Left ventricle myocardium superior (tissue), 1 donor: ENCODE measurements around the gene TTLL5. TPM values are rescaled to one million over a fixed set of nuclear protein-coding genes. Genes with fewer than 3 reads are reported as not detected.

Experiments
- ATAC-seq: fragments of 200-7000 bp; cut with Tn5 transposase; one replicate; pipeline ENCODE4 v1.9.1; 2020; ENCODE audit warnings: mild to moderate bottlenecking, moderate library complexity
- DNase-seq: peaks from one replicate; pipeline ENCODE4 v3.0.0-alpha.2; 2020
- intact Hi-C: fragments of 100-400 bp; cut with micrococcal nuclease; formaldehyde crosslinking; loops from one replicate; pipeline ENCODE4 v1.11.0; 2022
- total RNA-seq: library from RNA; stranded (reverse); fragmentation: NEBNext Ultra II Directional; extraction: Animal tissue kit (Norgen Biotek cat#: 25700); gene quantifications from one replicate; pipeline ENCODE4 v1.2.1, GENCODE V29; 2021
- donor health status: DM: no; HTN: yes; CAD: no; lungs with severe emphysema.

The TTLL5 gene
- total RNA-seq, 1 donor from 2014 or later: 15.8 TPM

GRCh38 chr14:75720842-75721498 is 59.9 kb downstream of the TTLL5 start:
- ATAC-seq (peak; percentile 76), DNase-seq (peak; percentile 75)
- intact Hi-C loops: no loop called here

DNA sequence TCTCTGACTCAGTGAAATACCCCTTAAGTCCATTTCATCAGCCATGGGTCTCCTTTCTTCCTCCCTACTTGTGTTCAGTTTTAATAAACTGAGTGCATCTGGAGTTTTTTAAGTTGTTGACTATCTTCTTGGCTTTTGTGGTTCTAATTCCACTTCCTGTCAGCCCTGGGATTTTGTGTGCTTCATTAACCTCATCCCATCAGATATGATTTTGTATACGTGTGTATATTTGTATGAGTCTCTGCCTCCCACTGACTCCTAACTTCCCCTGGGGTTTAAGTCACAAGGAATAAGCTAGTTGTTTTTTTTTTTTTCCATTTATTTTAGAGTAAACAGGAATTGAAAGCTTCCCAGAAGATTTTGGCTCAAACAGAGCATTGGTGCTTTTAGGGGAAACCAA is 62.7 kb downstream of the TTLL5 start:
- DNase-seq (no peak), ATAC-seq (peak; percentile 55)
- intact Hi-C loops: no loop called here

- DNase-seq (peak; percentile 43), ATAC-seq (peak; percentile 67)
- intact Hi-C loops: no loop called here
These were observed 63.6 kb downstream of the TTLL5 start for GRCh38 chr14:75724414-75725204.

- intact Hi-C loops: no loop called here
- DNase-seq: peak; percentile 31
- ATAC-seq: peak; percentile 75
These were observed 64.4 kb downstream of the TTLL5 start for GRCh38 chr14:75725481-75725880.

DNA sequence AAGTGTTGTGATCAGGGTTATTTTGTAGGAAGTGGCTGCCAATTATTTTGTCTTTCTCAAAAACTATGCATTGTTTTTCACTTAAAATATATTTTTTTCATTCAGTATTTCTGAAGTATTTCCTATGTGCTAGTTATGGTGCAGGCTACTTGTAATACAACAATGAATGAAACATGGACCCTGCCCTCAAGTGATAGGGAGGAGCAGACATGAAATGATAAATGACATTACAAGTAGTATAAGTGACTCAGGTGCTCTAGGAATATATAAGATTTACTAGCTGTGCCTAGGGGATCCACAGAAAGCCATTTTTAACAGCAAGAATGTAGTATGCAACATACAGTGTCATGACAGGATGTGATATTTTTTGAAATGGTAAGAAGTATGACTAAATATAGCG is 65.3 kb downstream of the TTLL5 start:
- ATAC-seq: no peak
- DNase-seq: no peak
- intact Hi-C loops: no loop called here

- intact Hi-C loops: no loop called here
- ATAC-seq (no peak), DNase-seq (no peak)
These were observed 66.1 kb downstream of the TTLL5 start for GRCh38 chr14:75727124-75727523.

GRCh38 chr14:75732888-75733287 is 71.8 kb downstream of the TTLL5 start:
- no peak for DNase-seq
- no peak for ATAC-seq
- intact Hi-C loops: no loop called here

DNA sequence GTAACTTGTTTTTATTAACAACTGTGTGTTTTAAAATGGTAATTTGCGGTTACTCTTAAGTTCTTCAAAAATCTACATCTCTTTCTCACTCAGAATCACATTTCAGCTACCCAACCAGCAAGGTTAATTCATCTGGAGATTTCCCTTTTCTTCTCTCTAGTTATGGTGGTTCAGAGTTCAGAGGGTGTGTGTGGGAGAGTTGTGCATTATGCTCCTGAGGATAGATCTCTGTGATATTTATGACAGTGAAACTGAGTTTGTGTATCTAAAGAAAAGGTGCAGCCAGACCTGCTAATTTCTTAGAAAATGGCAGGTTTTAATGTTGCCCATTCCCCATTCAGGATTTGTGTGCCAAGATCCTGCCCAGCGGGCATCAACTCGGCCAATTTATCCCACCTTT is 73.8 kb downstream of the TTLL5 start:
- DNase-seq: no peak
- intact Hi-C loops: no loop called here
- no peak for ATAC-seq

DNA sequence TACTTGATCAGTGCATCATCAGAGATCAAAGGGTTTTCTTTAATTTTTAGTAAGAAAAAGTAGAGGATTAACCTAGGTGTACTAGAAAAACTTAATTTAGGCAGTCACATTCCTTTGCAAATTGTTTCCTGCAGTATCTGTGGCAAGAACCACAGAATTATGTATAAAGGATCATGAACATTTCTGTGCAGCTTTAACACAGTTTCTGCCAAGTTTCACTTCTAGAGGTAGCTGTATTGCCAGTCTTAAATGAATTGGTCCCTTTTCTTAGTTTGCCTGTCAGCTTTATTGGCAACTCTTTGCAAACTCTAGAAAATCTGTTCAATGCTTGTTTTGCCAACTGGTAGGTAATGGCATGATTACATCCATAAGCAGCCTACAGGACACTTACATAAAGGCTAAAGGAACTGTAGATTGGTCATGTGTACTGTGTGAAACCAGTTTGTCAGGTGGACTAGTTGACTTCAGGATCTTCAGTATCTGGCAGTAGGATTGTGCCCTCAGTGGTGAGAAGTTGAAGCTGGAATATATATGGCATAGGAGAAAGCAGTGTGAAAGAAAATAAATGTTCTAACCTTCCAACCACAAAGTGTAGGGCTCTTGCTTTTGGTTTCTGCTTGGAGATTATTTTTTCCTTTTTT is 75.9 kb downstream of the TTLL5 start:
- intact Hi-C loops: no loop called here
- no peak for DNase-seq
- ATAC-seq: no peak

DNA sequence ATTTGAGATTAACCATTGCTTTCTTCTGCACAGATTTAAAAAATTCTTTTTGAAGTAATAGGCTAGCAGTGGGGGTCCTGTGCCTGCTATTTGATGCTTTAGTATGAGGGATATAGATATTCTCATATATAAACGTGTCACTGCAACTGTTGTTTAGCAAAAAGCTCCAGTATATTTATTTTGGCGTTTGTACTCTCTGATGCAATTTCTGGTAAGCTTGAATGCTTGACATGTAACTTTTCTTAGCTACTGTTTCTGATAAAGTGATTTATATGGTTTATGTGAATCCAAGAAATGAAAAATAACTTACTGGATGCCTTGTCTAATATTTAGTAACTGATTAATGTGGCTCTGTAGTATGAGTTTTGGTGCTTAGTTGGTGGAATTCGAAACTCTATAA is 77.1 kb downstream of the TTLL5 start:
- no peak for DNase-seq
- intact Hi-C loops: no loop called here
- no peak for ATAC-seq

DNA sequence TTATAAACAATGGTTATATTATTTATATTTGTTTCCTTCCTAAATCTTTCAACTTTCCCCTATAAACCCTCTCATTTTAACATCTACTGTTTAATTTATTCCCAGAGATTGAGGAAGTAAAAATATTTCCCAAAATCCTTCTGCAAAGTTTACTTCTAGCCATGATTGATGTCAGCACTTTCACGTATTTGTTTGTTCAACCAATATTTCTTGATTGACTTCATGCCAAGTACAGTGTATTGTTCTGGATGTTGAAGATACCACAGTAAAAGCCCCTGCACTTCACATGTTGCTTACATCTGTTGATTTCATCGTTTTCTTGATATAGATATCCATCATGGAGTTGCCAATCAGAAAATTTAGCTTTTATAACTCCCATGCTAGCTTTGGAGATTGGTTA is 81.8 kb downstream of the TTLL5 start:
- ATAC-seq (no peak), DNase-seq (no peak)
- intact Hi-C loops: no loop called here

- intact Hi-C loops: no loop called here
- ATAC-seq (no peak), DNase-seq (no peak)
These were observed 86.9 kb downstream of the TTLL5 start for GRCh38 chr14:75747899-75748298.

- intact Hi-C loops: no loop called here
- ATAC-seq: no peak
- DNase-seq: no peak
These were observed 87.3 kb downstream of the TTLL5 start for GRCh38 chr14:75748336-75748735.

- ATAC-seq: no peak
- DNase-seq: no peak
- intact Hi-C loops: no loop called here
These were observed 90.2 kb downstream of the TTLL5 start for GRCh38 chr14:75751296-75751695.

DNA sequence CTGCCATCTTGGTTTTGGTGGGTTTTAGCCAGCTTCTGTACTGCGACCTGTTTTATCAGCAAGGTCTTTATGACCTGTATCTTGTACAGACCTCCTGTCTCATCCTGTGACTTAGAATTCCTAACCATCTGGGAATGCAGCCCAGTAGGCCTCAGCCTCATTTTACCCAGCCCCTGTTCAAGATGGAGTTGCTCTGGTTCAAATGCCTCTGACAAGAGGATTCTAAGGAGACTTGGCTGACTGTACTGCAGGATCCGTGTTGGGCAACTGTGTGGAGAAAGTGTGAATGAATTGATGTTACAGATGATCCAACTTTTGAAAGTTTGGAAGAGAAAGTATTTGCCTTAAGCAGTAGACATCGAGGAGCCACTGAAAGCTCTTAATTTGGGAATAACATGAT is 91.0 kb downstream of the TTLL5 start:
- ATAC-seq: no peak
- intact Hi-C loops: no loop called here

DNA sequence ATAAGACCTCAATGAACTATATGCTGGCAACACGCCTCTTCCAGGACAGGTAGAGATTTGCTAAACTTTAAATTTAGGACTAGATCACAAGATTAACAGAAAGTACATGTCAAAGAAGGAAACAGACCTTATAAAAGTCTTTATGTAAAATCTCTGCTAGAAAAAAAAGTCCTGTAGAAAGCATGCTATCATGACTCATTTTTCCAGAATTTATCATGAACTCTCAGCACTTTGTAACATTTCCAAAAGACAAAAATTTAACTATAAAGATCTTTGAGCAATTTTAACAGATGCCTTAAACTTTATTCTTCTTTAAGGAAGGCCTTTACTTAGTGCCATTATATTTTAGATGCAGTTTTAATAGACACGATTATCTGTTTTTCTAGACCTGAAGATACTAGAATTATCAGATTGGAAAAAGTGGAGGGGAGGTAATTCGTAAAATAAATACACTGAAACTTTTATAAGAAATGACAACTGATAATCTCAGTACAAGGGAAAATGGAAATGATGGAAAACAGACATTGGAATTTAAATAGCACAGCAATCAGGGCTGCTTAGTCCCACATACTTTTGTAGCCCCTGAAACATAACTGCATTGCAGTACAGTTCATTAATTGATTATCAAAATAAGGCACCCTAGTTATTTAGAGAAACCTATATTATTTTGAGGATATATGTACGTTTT is 92.0 kb downstream of the TTLL5 start:
- ATAC-seq: no peak
- intact Hi-C loops: no loop called here
- DNase-seq: no peak

More for the DNA sequence above, 91.0 kb downstream of the TTLL5 start:
- no peak for DNase-seq

- intact Hi-C loops: no loop called here
- peak; percentile 25 for ATAC-seq
- DNase-seq: no peak
These were observed 92.7 kb downstream of the TTLL5 start for GRCh38 chr14:75753696-75754095.

- ATAC-seq (no peak), DNase-seq (no peak)
- intact Hi-C loops: no loop called here
These were observed 96.8 kb downstream of the TTLL5 start for GRCh38 chr14:75757644-75758402.

DNA sequence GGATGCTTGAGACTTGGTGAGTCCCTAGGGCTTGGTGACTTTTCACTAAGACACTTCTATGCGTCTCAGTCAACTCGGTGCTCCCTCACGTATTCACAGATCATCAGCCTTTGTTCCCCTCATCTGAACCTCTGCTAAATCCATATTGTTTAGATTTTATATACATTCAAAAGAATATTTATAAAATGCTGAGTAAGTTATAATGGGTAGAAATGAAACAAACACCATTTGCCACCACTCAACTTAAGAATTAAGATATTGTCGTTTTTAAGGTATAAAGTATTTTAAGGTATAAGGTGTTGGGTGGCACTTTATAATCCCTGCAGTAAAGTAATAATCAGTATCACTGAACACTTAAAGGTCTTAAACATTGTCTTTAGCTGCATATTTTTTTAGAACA is 103.0 kb downstream of the TTLL5 start:
- ATAC-seq (no peak), DNase-seq (no peak)
- intact Hi-C loops: no loop called here
